Mammary epithelial cell (primary cell): ENCODE measurements around the gene TYW5.

Experiments
- CTCF ChIP-seq, 2 donors: IDR thresholded peaks in 1 of 2; conservative IDR thresholded peaks in 1 of 2; 2 replicates each; pipeline ENCODE4 v1.5.1; 2011 to 2012; ENCODE audit warnings: inconsistent platforms in 2 of 2, low read length in 2 of 2, mild to moderate bottlenecking in 2 of 2, control low read depth in 1 of 2, low read depth in 1 of 2; ENCODE audit not compliant: insufficient read depth in 1 of 2; ENCODE audit errors: extremely low read depth in 1 of 2
- EZH2 ChIP-seq: IDR thresholded peaks from 2 replicates; pipeline ENCODE4 v1.6.1; 2012; ENCODE audit warnings: low read length, inconsistent platforms, borderline replicate concordance

- TF ChIP-seq CTCF (conservative IDR thresholded peaks at IDR 0.05 in 1 of 2, IDR thresholded peaks at IDR 0.05 in 1 of 2; ENCODE audit: extremely low read depth in 1 of 2, insufficient read depth in 1 of 2, low read depth in 1 of 2, low read length in 2 of 2) (no peak), EZH2 (no peak)
Observed at GRCh38 chr2:199911052-199911876, 44.0 kb downstream of the TYW5 start, which contains the start of gene C2orf69.
